ENCODE measurements around the gene NLRC5.
A peak's percentile ranks its signal among the peaks of the same experiment; 100 is the strongest.

The NLRC5 gene

GRCh38 chr16:57029161-57030160, 40.1 kb downstream of the NLRC5 start:
- H3K4me3 Mint-ChIP-seq = no peak overlapping the region

GRCh38 chr16:57030346-57030902, 41.1 kb downstream of the NLRC5 start:
- Mint-ChIP-seq H3K27me3 (no peaks in the 10 kb centered on the region), H3K4me1 (peaks cover 72% of the 10 kb centered on the region), H3K36me3 (ENCODE audit: low read depth) (peaks cover 66% of the 10 kb centered on the region), H3K4me3 (no peak overlapping the region), H3K9me3 (no peaks in the 10 kb centered on the region), H3K27ac (no peak overlapping the region)
- no peak for ATAC-seq
- no peak for DNase-seq

More at GRCh38 chr16:57029161-57030160, 40.1 kb downstream of the NLRC5 start:
- peaks cover 65% of the 10 kb centered on the region for H3K36me3 Mint-ChIP-seq (ENCODE audit: low read depth)
- peak overlapping the region; percentile 62 for H3K27ac Mint-ChIP-seq
- no peaks in the 10 kb centered on the region for H3K9me3 Mint-ChIP-seq
- peak; percentile 47 for ATAC-seq
- H3K4me1 Mint-ChIP-seq = peaks cover 73% of the 10 kb centered on the region
- no peak for DNase-seq
- H3K27me3 Mint-ChIP-seq = no peaks in the 10 kb centered on the region

- Mint-ChIP-seq H3K36me3 (ENCODE audit: low read depth) (peaks cover 66% of the 10 kb centered on the region), H3K4me3 (no peak overlapping the region), H3K27me3 (no peaks in the 10 kb centered on the region), H3K9me3 (no peaks in the 10 kb centered on the region), H3K4me1 (peaks cover 72% of the 10 kb centered on the region), H3K27ac (no peak overlapping the region)
- DNase-seq (no peak), ATAC-seq (no peak)
These were observed 41.8 kb downstream of the NLRC5 start for GRCh38 chr16:57031156-57031555.

- Mint-ChIP-seq H3K4me1 (peaks cover 74% of the 10 kb centered on the region), H3K27me3 (no peaks in the 10 kb centered on the region), H3K9me3 (no peaks in the 10 kb centered on the region), H3K36me3 (ENCODE audit: low read depth) (peaks cover 57% of the 10 kb centered on the region), H3K4me3 (no peak overlapping the region), H3K27ac (no peak overlapping the region)
- DNase-seq = no peak
- no peak for ATAC-seq
These were observed 43.0 kb downstream of the NLRC5 start for GRCh38 chr16:57032346-57032745.

- Mint-ChIP-seq H3K27ac (no peak overlapping the region), H3K36me3 (ENCODE audit: low read depth) (peaks cover 58% of the 10 kb centered on the region), H3K4me1 (peaks cover 74% of the 10 kb centered on the region), H3K27me3 (no peaks in the 10 kb centered on the region), H3K4me3 (no peak overlapping the region), H3K9me3 (no peaks in the 10 kb centered on the region)
- ATAC-seq (no peak), DNase-seq (no peak)
These were observed 43.6 kb downstream of the NLRC5 start for GRCh38 chr16:57032931-57033330.

- Mint-ChIP-seq H3K4me3 (no peak overlapping the region), H3K27ac (peak overlapping the region; percentile 75), H3K9me3 (no peaks in the 10 kb centered on the region), H3K27me3 (no peaks in the 10 kb centered on the region), H3K4me1 (peaks cover 77% of the 10 kb centered on the region), H3K36me3 (ENCODE audit: low read depth) (peaks cover 54% of the 10 kb centered on the region)
- DNase-seq (no peak), ATAC-seq (no peak)
These were observed 47.0 kb downstream of the NLRC5 start for GRCh38 chr16:57036315-57036714.

- H3K27ac Mint-ChIP-seq = peak overlapping the region; percentile 75
- no peaks in the 10 kb centered on the region for H3K27me3 Mint-ChIP-seq
- H3K4me3 Mint-ChIP-seq = no peak overlapping the region
- DNase-seq = no peak
- peaks cover 82% of the 10 kb centered on the region for H3K4me1 Mint-ChIP-seq
- H3K36me3 Mint-ChIP-seq (ENCODE audit: low read depth) = peaks cover 51% of the 10 kb centered on the region
- no peak for ATAC-seq
- H3K9me3 Mint-ChIP-seq = no peaks in the 10 kb centered on the region
These were observed 47.6 kb downstream of the NLRC5 start for GRCh38 chr16:57036945-57037344.

GRCh38 chr16:57038166-57038565, 48.8 kb downstream of the NLRC5 start:
- peaks cover 55% of the 10 kb centered on the region for H3K36me3 Mint-ChIP-seq (ENCODE audit: low read depth)
- DNase-seq = no peak
- ATAC-seq = no peak
- no peak overlapping the region for H3K4me3 Mint-ChIP-seq
- H3K4me1 Mint-ChIP-seq = peaks cover 89% of the 10 kb centered on the region
- no peaks in the 10 kb centered on the region for H3K9me3 Mint-ChIP-seq
- no peaks in the 10 kb centered on the region for H3K27me3 Mint-ChIP-seq
- H3K27ac Mint-ChIP-seq = peak overlapping the region; percentile 75

GRCh38 chr16:57039148-57039812, 49.9 kb downstream of the NLRC5 start:
- H3K9me3 Mint-ChIP-seq = no peaks in the 10 kb centered on the region
- H3K4me3 Mint-ChIP-seq = peak overlapping the region; percentile 44
- H3K36me3 Mint-ChIP-seq (ENCODE audit: low read depth) = peaks cover 61% of the 10 kb centered on the region
- H3K27ac Mint-ChIP-seq = peak overlapping the region; percentile 97
- DNase-seq = peak; percentile 55
- H3K4me1 Mint-ChIP-seq = peaks cover 93% of the 10 kb centered on the region
- ATAC-seq = peak; percentile 4
- H3K27me3 Mint-ChIP-seq = no peaks in the 10 kb centered on the region

- Mint-ChIP-seq H3K4me3 (peak overlapping the region; percentile 50), H3K4me1 (peaks cover 95% of the 10 kb centered on the region), H3K27me3 (no peaks in the 10 kb centered on the region), H3K36me3 (ENCODE audit: low read depth) (peaks cover 58% of the 10 kb centered on the region), H3K27ac (peak overlapping the region; percentile 97), H3K9me3 (no peaks in the 10 kb centered on the region)
- DNase-seq = peak; percentile 84
- ATAC-seq = peak; percentile 80
These were observed 52.1 kb downstream of the NLRC5 start for GRCh38 chr16:57041182-57042156.

GRCh38 chr16:57042157-57043111, 53.1 kb downstream of the NLRC5 start:
- H3K36me3 Mint-ChIP-seq (ENCODE audit: low read depth) = peaks cover 57% of the 10 kb centered on the region

GRCh38 chr16:57043248-57043647, 53.9 kb downstream of the NLRC5 start:
- Mint-ChIP-seq H3K27me3 (no peaks in the 10 kb centered on the region), H3K4me1 (peaks cover 85% of the 10 kb centered on the region), H3K36me3 (ENCODE audit: low read depth) (peaks cover 56% of the 10 kb centered on the region), H3K4me3 (peak overlapping the region; percentile 11), H3K9me3 (no peaks in the 10 kb centered on the region), H3K27ac (peak overlapping the region; percentile 97)
- ATAC-seq (no peak), DNase-seq (no peak)

More at GRCh38 chr16:57042157-57043111, 53.1 kb downstream of the NLRC5 start:
- no peaks in the 10 kb centered on the region for H3K9me3 Mint-ChIP-seq
- peak overlapping the region; percentile 50 for H3K4me3 Mint-ChIP-seq
- H3K27me3 Mint-ChIP-seq = no peaks in the 10 kb centered on the region
- peak; percentile 82 for DNase-seq
- peak overlapping the region; percentile 97 for H3K27ac Mint-ChIP-seq
- ATAC-seq = peak; percentile 78
- H3K4me1 Mint-ChIP-seq = peaks cover 88% of the 10 kb centered on the region
